PC-9 (cell line): ENCODE results near the gene ADARB2.

Experiments
- CTCF ChIP-seq: fragments of 200-600 bp; sonication (generic); conservative IDR thresholded peaks from 2 replicates; pipeline ENCODE4 v1.6.1; 2017; ENCODE audit warnings: mixed run types, antibody characterized with exemption, mild to moderate bottlenecking, moderate library complexity
- EZH2 ChIP-seq: fragments of 200-600 bp; sonication (generic); IDR thresholded peaks from 2 replicates; pipeline ENCODE4 v1.8.0; 2017; ENCODE audit warnings: antibody characterized with exemption, low read depth

DNA sequence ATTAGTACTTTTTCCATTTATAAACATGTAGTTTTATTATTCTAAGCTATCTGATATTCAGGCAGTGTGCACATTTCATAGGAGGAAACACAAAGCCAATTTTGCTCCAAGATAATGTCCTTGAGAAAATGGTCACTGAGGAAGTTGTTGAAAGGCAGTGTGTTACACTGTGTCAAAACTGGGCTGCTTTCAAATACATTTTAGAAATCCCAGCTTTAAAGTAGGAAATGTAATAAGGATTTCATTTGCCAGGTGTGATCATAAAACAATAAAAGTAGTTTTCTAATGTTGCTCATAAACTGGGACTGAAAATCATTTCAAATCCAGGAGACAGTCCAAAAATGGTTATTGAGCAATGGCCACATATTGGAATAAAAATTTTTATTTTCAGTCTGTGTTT, 601.1 kb downstream of the ADARB2 start:
- no peak for TF ChIP-seq CTCF
- no peak for TF ChIP-seq EZH2
